GM19468 (cell line): ENCODE measurements around the gene PRR35.

ENCODE experiments used
- ATAC-seq: cut with Tn5 transposase; IDR thresholded peaks from one replicate; pipeline ENCODE4 v1.9.1; 2021; ENCODE audit warnings: mild to moderate bottlenecking, moderate library complexity, moderate number of reproducible peaks; ENCODE audit not compliant: unreplicated experiment; ENCODE audit errors: extremely low read depth

Gene PRR35

DNA sequence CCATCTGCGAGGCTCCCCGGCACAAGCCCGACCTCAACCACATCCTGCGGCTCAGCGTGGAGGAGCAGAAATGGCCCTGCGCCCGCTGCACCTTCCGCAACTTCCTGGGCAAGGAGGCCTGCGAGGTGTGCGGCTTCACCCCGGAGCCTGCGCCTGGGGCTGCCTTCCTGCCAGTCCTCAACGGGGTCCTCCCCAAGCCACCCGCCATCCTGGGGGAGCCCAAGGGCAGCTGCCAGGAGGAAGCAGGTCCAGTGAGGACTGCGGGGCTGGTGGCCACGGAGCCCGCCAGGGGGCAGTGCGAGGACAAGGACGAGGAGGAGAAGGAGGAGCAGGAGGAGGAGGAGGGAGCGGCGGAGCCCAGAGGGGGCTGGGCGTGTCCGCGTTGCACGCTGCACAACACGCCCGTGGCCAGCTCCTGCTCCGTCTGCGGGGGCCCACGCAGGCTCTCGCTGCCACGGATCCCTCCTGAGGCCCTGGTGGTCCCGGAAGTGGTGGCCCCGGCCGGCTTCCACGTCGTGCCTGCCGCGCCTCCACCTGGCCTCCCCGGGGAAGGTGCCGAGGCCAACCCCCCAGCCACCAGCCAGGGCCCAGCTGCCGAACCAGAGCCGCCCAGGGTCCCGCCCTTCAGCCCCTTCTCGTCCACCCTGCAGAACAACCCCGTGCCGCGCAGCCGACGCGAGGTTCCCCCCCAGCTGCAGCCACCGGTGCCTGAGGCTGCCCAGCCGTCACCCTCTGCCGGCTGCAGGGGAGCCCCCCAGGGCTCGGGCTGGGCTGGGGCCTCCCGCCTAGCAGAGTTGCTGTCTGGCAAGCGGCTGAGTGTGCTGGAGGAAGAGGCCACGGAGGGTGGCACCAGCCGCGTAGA, 13.1 kb upstream of the PRR35 start:
- no peak for ATAC-seq

DNA sequence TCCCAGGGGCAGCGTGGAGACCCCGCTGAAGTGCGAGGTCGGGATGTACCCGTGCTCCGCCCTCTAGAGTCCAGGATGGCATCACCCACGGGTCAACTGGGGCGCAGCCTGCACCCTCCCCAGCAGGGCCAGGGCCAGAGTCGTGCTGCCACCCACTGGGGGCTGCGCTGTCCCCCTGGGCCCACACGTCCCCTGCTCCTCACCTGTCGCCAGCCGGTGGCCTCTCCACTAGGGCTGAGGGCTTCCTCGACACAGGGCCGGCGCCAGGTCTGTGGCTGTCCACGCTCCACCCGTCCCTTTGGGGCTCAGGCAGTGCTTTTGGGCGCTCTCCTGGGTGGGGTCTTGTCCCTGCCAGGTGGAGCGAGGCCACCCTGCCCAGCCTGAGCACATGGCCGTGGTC, 11.6 kb upstream of the PRR35 start:
- ATAC-seq: no peak

- ATAC-seq: no peak
These were observed 10.5 kb upstream of the PRR35 start for GRCh38 chr16:549544-550263.

- ATAC-seq: no peak
These were observed 9.0 kb upstream of the PRR35 start for GRCh38 chr16:551210-551609.

- ATAC-seq: no peak
These were observed 8.0 kb upstream of the PRR35 start for GRCh38 chr16:552171-552570.

- no peak for ATAC-seq
These were observed 6.4 kb upstream of the PRR35 start for GRCh38 chr16:553601-554296.

DNA sequence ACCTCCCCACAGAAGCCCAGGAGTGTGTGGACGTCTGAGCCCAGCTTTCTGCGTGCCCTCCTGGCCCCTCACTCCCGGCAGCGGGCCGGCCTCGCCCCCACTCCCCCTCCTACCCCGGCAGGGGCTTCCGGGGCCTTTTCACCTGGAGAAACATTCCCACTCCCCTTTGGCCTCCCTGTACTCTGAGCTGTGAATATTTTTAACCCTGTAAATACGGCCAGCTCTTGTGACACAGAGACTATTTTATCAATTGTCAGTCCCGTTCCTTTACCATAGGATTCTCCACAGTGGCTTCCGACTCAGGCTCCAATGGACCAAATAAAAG, 5.9 kb upstream of the PRR35 start:
- no peak for ATAC-seq

DNA sequence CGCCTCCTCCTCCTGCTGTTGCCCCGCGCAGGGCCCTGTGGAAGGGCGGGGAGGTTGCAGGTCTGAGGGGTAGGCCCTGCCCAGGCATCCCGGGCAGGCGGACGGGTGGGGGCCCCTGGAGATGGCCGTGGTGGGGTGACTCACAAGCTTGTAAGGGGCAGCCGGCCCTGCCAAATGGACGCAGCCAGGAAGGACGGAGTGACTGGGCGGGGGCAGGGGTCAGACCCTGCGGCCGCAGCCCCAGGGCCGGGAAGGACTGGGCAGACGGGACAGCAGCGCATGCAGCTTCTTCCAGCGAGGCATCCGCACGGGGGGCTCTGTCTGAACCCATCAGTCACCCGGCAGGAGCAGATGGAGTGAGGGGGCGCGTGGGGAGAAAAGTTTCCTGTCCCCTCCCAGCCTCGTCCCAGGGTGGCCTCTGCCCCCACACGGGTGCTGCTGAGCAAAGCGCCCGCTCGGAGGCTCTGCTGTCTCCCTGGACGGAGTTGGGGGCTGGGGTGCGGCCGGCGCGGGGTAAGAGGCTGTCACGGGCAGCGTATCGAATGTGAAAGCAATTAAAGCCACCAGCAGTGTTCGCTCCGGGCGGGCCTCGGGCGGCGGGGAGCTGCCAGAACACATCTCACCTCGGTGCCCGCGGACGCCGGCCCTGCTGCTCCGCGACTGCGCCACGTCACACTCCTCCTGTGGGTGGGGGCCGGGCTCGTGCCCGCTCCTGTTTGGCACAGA, 5.4 kb upstream of the PRR35 start:
- ATAC-seq: no peak

DNA sequence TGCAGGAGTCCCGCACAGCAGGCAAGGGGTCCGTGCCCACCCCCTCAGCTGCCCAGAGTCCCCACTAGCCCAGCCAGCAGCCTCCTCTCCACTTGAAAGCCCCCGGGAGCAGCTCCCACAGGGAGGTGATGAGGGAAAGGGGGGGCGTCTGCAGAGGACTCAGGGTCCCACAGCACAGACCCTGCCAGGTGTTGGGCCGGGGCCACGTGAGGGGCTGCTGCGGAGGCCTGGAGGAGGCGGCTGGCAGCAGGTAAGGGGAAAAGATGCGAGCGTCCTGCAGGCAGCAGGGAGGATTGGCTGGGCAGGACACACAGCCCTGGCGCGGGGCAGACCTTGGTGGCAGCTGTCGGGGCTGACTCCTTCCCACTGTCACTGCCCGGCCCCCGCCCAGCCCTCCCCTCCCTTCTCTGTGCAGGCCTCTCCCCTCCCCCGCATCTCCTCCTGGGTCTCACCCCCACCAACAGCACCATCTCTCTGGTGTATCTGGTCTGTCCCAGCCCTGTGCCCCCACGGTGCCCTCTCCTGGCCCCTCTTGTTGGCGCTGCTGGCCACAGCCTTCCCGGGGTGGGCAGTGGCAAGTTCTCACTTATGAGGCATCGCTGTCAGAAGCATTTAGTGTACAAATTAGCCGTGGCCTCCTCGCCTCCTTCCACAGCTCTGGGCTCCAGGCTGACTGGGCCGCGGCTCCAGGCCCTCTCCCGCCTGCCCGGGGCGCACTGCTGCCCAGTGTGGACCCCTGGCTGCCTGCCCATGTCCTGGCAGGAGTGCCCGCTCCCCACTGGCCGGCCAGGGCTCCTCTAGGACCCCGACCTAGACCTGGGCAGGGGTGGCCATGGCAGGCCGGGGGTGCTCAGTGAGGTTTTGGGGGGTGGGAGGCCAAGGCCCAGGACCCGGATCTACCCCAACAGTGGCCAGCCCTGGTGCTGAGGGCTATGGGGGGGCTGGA, 4.4 kb upstream of the PRR35 start:
- no peak for ATAC-seq

DNA sequence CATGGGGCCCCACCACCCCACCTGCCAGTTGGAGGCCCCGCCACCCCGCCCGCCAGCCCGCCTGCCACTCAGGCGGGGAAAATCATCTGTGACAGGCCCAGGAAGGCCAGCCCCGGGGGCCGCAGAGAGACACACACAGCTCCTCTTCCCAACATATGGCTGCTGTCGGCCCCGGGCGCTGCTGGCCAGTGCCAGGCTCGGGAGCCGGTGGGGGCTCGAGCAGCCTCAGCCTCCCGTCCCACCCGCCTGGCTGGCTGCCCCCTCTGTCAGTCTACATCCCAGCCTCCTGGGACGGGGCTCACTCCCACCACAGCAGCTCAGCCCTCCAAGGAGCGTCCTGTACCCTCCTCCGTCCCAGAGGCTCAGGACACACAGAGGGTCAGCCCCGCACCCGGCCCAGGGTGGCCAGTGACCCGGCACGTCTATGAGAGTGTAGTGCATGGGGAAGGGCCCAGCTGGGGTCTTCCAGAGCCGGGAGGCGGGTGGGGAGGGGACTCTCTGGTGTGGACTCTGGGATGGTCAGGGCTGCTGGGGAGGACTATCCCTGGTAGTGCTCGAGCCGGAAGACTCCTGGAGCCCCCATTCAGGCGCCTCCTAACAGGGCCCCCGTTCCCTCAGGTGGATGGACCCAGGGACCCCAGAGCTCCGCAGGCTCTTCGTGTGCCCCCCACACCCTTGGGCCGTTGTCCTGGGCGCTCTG, 3.6 kb upstream of the PRR35 start:
- ATAC-seq: no peak

GRCh38 chr16:557463-558297, 2.5 kb upstream of the PRR35 start:
- ATAC-seq: no peak

DNA sequence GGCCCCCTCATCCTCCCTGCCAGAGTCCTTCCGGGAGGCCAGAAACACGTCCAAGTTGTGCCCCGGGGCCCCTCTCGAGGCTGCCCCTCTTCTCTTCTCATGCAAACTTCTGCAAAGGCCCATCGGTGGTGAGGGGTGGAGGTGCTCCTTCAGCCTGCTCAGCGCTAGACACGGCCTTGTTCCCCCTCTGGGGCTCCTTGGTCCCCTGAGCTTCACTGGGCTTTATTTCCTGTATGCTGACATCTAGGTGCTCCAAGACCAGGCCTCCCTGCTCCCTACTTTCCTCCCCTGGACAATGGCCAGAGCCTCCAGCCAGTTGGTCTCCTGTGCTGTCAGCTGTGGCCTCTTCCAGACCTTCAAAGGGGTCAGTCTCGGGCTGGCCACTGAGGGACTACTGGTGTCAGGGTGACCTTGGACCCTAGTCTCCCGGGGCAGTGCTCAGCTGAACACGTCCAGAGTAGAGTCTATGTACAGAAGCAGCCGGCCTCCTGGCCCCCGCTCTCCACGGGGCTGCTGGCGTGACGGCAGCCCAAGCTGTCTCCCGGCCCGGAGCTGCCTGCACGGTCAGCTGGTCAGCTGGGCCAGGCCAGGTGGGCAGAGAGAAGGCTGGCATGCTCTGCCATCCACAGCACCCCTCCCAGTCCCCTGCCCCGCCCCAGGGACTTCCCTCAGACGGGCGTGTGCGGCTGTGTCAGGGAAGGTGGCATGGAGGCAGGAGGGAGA, 1.7 kb upstream of the PRR35 start:
- no peak for ATAC-seq

DNA sequence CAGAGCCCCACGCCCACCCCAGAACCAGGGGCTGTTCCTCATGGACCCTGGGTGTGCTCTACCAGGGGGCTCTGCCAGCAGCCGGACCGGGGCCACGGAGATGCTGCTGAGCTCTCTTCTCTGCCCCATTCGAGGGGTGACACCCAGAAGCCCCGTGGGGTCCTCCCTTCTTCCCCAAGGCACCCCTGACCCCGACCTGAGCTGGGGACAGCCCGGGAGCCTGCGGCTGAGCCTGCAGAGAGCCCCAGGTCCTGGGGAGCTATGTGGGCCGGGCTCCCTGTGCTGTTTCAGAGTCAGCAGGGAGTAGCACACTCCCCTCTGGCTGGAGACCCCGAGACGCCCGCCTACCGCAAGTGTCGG, 1.2 kb upstream of the PRR35 start:
- no peak for ATAC-seq

- ATAC-seq: no peak
These were observed 587 bp upstream of the PRR35 start for GRCh38 chr16:559411-560203.

- no peak for ATAC-seq
These were observed 663 bp downstream of the PRR35 start for GRCh38 chr16:560701-561412.

GRCh38 chr16:561413-561794, 1.2 kb downstream of the PRR35 start:
- ATAC-seq: no peak
